Peyer's patch (tissue), 4 donors: ENCODE results near the gene ADCY3. TPM values are rescaled to one million over a fixed set of nuclear protein-coding genes. Genes with fewer than 3 reads are reported as not detected.
A peak's percentile ranks its signal among the peaks of the same experiment; 100 is the strongest.

Experiments used
- DNase-seq, 3 donors: peaks; one replicate each; pipeline ENCODE4 v3.0.0-alpha.2; 2017 to 2019
- H3K27ac ChIP-seq, 4 donors: fragments of 200-600 bp; sonication (generic); one replicate each; pipeline ENCODE4 v1.5.1; 2016 to 2019
- H3K27me3 ChIP-seq, 2 donors: fragments of 200-600 bp; sonication (generic); one replicate each; pipeline ENCODE4 v1.5.1; 2019
- H3K36me3 ChIP-seq, 3 donors: fragments of 200-600 bp; sonication (generic); one replicate each; pipeline ENCODE4 v1.5.1; 2016 to 2019
- H3K4me1 ChIP-seq, 4 donors: fragments of 200-600 bp; sonication (generic); one replicate each; pipeline ENCODE4 v1.5.1; 2016 to 2019
- H3K4me3 ChIP-seq, 4 donors: fragments of 200-600 bp; sonication (generic); 1 replicate in 3 of 4; 2 replicates in 1 of 4; pipeline ENCODE4 v1.5.1; 2016 to 2019; ENCODE audit warnings: mild to moderate bottlenecking in 1 of 4
- H3K9me3 ChIP-seq, 4 donors: fragments of 200-600 bp; sonication (generic); one replicate each; pipeline ENCODE4 v1.5.1; 2016 to 2019; ENCODE audit warnings: mild to moderate bottlenecking in 1 of 4
- POLR2A ChIP-seq, 2 donors: fragments of 450-650 bp; IDR thresholded peaks; one replicate each; pipeline ENCODE4 v1.5.1; 2017; ENCODE audit warnings: antibody characterized with exemption in 2 of 2, mild to moderate bottlenecking in 2 of 2, moderate library complexity in 2 of 2
- total RNA-seq, 4 donors: library from RNA; depleted of rRNA; stranded (reverse); fragments of >200 nt; gene quantifications; one replicate each; pipeline ENCODE4 v1.1.0, GENCODE V29; 2016
- TF ChIP-seq, protein P1 (sequence below), 6 experiments: fragments of 450-650 bp in 4 of 6; fragments of 200-600 bp in 2 of 6; sonication (generic) in 1 of 6; IDR thresholded peaks; one replicate each; pipeline ENCODE4 v1.5.1; 2017 to 2019; ENCODE audit warnings: antibody characterized with exemption in 6 of 6, mild to moderate bottlenecking in 3 of 6, moderate library complexity in 1 of 6

ADCY3 gene
- total RNA-seq, 4 donors from 2014 or later: 23.6 to 195 (median 56.4) TPM

DNA sequence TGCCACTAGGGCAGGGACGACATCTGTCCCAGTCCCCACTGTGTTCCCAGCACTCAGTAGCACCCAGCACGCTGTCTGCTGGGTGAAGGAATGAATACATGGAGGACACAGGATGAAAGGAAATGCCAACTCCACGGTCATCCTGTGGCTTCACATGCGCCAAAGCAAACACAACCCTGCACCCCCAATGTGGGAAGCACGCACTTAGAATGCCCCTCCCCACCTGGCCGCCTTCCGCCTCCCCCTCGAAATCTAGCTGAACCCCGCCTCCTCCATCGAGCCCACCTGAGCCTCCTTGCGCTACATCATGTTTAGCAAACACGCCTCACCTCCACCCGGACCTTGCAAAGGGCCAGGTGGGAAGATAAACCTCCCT is 33.9 kb downstream of the ADCY3 start:
- Histone ChIP-seq H3K9me3 (no peaks in the 10 kb centered on the region), H3K4me1 (no peaks in the 10 kb centered on the region), H3K27ac (peak overlapping the region in 2 of 4 donors; percentile 36 to 67), H3K27me3 (no peaks in the 10 kb centered on the region), H3K36me3 (no peaks in the 10 kb centered on the region), H3K4me3 (peak overlapping the region in 2 of 4 donors; percentile 0 to 7)
- no peak for DNase-seq
- TF ChIP-seq POLR2A (IDR thresholded peaks at IDR 0.05): no peak
- TF ChIP-seq, protein P1, sequence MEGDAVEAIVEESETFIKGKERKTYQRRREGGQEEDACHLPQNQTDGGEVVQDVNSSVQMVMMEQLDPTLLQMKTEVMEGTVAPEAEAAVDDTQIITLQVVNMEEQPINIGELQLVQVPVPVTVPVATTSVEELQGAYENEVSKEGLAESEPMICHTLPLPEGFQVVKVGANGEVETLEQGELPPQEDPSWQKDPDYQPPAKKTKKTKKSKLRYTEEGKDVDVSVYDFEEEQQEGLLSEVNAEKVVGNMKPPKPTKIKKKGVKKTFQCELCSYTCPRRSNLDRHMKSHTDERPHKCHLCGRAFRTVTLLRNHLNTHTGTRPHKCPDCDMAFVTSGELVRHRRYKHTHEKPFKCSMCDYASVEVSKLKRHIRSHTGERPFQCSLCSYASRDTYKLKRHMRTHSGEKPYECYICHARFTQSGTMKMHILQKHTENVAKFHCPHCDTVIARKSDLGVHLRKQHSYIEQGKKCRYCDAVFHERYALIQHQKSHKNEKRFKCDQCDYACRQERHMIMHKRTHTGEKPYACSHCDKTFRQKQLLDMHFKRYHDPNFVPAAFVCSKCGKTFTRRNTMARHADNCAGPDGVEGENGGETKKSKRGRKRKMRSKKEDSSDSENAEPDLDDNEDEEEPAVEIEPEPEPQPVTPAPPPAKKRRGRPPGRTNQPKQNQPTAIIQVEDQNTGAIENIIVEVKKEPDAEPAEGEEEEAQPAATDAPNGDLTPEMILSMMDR (IDR thresholded peaks at IDR 0.05): no peak

DNA sequence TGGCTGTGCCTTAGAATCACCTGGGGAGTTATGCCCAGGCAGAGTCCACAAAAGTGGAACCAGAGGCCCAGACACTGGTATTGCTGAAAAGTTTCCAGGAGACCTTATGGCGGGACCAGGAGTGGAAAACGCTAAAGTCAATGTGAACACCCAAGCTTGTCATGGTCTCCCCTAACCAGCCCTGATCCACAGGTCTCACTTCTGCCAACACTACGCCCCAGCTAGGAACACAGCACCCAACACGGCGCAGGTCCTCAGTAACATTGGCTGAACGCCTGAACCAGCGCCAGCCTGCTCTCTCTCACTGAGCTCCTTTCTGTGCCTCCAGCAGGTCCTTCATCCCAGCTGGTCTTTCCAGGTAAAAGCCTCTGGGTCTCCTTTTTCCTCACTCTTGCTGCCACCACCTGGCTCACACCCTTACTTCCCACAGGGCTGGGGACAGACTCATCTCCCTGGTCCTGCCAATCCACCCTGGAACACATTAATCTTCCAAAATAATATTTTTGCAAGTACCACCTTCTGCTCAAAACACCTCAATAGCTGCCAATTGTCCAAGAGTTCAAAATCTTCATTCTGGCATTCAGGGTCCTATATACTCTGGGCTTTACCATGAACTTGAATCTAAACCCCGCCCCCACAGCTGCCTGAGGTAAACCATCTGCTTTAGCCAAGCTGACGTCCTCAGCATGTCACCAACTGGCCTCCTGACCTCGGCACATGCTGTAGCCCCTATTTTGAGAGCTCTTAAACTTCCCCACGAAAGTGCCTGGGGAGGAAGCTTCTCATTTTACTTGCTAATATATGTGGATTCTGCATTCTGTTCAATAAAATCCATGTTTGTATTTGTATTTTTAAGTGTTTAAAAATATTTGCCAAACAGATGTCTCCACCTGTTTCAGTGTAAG is 34.6 kb downstream of the ADCY3 start:
- Histone ChIP-seq H3K27me3 (no peaks in the 10 kb centered on the region), H3K9me3 (no peaks in the 10 kb centered on the region), H3K36me3 (no peaks in the 10 kb centered on the region), H3K4me3 (no peak overlapping the region), H3K4me1 (no peaks in the 10 kb centered on the region), H3K27ac (peak overlapping the region in 2 of 4 donors; percentile 16 to 67)
- no peak for TF ChIP-seq POLR2A (IDR thresholded peaks at IDR 0.05)
- TF ChIP-seq, protein P1 (IDR thresholded peaks at IDR 0.05): no peak
- peak in 1 of 3 donors; percentile 18 for DNase-seq

DNA sequence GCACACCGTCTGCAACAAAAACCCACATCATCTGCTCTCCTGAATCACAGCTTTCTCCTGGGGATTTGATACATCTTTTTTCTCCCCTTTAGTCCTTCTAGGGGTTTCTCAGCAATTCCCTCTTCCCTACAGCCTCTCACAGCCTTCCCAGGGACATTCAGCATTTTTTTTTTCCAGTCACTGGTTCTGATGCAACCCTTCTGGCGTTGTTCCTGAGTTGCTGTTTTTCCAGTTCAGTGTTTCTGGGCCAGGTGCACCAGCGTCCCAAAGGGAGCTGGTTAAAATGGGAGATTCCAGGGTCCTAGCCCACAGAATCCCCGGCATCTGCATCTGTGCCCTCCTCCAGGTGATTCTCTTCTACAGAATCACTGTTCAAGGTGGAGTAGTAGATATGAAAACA is 36.1 kb downstream of the ADCY3 start:
- H3K4me1 ChIP-seq: no peaks in the 10 kb centered on the region
- no peaks in the 10 kb centered on the region for H3K9me3 ChIP-seq
- TF ChIP-seq, protein P1 (IDR thresholded peaks at IDR 0.05): no peak
- no peak for TF ChIP-seq POLR2A (IDR thresholded peaks at IDR 0.05)
- DNase-seq: no peak
- no peaks in the 10 kb centered on the region for H3K36me3 ChIP-seq
- no peaks in the 10 kb centered on the region for H3K27me3 ChIP-seq
- no peak overlapping the region for H3K4me3 ChIP-seq
- H3K27ac ChIP-seq: peak overlapping the region in 1 of 4 donors; percentile 30

DNA sequence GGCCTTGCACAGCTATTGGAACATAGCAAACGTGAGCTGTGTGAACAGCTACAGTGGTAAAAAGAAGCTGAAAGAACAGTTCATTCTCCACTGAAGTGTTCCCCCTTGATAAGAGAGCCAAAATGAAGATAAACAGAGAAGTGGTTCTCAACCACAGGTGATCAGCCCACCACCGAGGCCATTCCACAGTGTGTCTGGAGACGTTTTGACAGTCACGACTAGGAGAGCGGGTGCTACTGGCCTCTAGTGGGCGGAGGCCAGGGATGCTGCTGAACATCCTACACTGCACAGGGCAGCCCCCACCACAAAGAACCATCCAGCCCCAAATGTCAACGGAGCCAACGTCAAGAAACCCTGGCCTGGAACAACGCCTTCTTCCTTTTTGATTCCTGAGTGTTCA is 38.4 kb downstream of the ADCY3 start:
- Histone ChIP-seq H3K27ac (no peak overlapping the region), H3K27me3 (no peaks in the 10 kb centered on the region), H3K4me3 (no peak overlapping the region), H3K36me3 (no peaks in the 10 kb centered on the region), H3K9me3 (no peaks in the 10 kb centered on the region), H3K4me1 (no peaks in the 10 kb centered on the region)
- TF ChIP-seq, protein P1 (IDR thresholded peaks at IDR 0.05): no peak
- TF ChIP-seq POLR2A (IDR thresholded peaks at IDR 0.05): no peak
- no peak for DNase-seq

DNA sequence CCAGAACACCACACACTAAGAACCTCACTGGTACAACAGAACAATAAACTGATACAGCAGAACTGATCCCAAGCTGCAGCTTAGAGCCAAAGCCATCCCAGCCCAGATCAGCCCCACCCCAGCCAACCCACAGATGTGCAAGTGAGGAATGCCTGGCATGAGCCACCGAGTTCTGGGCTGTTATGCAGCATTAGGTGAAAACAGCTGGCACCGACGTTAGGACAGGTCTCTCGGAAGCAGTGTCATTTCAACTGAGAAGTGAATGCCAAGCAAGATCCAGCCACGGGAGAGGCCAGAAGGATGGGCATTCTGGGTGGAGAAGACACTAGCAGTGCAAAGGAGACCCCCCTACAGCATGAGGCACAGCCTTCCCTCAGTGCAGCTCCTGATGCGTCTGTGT is 38.9 kb downstream of the ADCY3 start:
- Histone ChIP-seq H3K9me3 (no peaks in the 10 kb centered on the region), H3K4me3 (no peak overlapping the region), H3K4me1 (no peaks in the 10 kb centered on the region), H3K27me3 (no peaks in the 10 kb centered on the region), H3K36me3 (no peaks in the 10 kb centered on the region), H3K27ac (no peak overlapping the region)
- TF ChIP-seq POLR2A (IDR thresholded peaks at IDR 0.05): no peak
- TF ChIP-seq, protein P1 (IDR thresholded peaks at IDR 0.05): no peak
- DNase-seq: no peak
